Measurements from ENCODE around the gene HSPA8.
"Not testable (repeated sequence)": the region's sequence is repeated elsewhere in the genome, so short reads cannot be mapped to it uniquely, and the experiment has no call there.

HSPA8 gene

GRCh38 chr11:123069908-123070821 is 8.2 kb upstream of the HSPA8 start:
- DNase-seq: no peak

GRCh38 chr11:123065621-123066020 is 3.7 kb upstream of the HSPA8 start:
- no peak for DNase-seq

DNA sequence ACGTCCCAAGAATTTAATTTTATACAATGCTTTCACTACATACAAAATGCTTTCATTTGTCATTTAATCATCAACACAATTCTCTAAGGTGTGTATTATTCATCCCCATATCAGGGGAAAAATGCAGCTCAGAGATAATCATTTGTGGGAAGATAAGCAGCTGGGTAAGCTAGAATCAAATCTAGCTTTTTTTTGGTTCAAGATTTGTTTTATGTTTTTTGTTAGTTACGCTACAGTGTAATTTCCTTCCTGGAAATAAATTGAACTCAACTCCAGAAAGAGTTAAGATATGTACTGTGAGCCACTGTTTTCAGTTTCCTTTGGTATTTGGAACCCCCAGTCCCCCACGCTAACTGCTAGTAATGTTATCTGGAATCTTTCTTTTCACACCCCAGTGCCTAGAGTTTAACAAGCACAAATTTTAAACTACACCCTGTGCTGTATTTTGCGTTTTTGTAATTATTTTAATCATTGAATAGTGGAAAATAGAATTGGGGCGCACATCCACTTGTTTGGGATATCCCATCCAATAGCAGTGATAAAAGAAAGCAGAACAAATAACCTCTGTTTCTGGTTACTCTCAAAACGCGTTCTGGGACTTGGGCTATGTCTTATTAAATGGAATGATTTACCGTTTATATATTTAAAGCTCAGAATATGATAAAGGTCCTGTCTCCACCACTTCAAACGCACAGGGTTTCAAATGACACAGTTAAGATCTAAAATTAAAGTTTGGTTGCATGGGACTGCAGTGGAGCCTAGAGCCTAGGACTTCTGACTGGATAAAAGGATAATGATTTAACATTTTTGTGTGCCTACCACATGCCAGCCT is 2.1 kb upstream of the HSPA8 start:
- no peak for DNase-seq

DNA sequence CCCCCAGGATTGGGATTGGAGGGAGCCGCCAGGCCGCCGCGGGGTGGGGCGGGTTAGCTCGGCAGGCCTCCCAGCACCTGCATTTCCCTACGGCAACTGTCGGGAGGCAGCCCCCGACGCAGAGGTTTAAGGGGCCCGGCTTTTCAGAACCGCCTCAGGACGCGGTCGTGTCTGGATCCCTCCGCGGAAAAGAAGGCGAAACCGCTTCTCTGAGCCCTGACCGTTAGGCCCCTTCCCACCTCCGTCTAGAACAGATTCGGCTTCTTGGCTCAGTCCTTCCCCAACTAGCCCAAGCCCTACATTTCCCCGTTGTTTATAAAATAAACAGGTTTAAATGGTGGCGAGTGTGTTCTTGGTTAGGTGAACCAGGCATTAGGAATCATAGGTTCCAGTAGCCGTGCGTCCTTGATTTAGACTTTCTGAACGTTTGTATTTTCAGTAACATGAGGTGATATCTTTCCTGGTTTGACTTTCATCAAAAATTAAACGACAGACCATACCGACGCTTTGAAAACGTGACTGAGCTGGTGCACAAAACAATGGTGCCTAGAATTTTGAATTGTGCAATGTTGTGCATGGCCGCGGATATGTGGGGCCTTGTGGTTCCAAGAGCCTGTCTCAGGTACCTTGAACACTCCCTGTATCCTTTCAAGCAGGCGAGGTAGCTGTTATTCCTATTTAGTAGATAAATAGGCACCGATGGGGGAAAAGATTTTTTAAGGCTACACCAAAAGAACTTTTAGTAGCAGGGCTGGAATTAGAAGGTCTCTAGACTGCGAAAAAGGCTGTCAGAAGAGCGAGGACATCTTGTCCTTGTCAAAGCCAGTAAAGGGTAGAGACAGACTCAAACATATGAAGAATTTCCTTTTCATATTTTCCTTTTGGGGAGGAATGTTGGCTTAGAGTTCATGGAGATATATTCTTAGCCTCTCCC is 1.2 kb upstream of the HSPA8 start:
- DNase-seq: peak; percentile 84

DNA sequence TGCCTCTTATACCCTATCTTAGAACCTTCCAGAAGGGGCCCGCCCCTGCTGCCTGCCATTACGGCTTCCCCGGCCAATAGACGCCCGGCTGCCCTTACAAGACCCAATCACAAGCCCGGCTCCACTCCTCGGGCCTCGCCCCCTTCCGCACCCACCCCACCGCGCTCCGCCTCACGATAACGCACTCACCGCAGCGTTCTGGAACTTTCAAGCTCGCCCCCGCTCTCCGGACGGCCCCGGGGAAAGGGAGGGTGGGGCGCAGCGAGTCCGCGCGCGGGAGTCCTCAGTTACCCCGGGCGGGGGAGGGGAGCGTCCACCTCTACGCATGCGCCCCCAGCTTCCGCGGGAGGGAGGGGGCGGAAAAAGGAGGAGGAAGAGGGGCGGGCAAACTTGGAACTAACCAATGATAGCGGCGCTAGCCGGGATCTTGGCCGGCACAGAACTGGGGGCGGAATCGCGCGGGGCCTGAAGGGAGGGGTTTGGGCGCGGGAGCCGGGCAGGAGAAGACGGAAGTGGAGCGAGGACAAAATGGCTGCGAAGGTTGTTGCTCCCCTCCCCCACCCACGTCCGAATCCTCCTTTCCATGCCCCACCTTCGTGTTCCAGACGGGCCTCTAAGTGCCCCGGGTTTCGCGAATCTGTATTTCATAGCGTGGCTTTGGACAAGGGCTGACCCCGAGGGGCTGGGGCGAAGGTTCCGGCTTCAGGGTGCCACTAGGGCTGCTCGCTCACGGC is 389 bp upstream of the HSPA8 start:
- DNase-seq: peak; percentile 100

DNA sequence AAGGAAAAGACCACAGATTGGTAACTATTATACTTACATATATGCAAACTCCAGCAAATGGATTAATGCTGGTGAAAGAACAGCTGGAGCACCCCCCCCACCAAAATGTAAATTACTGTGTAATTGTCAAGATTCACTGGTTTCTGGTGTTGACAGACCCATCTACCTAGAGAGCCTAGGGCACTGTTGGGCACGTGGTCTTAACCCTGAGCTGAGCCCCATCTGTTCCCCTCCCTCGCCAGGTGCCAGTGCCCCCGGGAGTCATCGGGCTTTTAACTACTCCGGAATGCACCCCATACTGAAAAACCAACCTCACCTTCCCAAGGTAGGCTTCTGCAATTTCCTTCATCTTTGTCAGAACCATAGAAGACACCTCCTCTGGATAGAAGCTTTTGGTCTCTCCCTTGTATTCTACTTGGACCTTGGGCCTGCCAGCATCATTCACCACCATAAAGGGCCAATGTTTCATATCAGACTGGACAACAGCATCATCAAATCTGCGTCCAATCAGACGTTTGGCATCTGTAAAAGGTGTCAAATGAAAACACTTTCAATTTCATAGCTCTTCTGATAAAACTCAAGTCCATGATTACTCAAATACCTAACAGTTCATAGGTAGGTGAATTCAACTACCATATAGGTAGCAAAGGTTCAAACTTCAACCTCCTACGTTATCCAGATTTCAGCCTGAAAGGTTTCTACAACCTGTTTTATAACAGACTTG is 1.5 kb downstream of the HSPA8 start:
- DNase-seq: no peak

DNA sequence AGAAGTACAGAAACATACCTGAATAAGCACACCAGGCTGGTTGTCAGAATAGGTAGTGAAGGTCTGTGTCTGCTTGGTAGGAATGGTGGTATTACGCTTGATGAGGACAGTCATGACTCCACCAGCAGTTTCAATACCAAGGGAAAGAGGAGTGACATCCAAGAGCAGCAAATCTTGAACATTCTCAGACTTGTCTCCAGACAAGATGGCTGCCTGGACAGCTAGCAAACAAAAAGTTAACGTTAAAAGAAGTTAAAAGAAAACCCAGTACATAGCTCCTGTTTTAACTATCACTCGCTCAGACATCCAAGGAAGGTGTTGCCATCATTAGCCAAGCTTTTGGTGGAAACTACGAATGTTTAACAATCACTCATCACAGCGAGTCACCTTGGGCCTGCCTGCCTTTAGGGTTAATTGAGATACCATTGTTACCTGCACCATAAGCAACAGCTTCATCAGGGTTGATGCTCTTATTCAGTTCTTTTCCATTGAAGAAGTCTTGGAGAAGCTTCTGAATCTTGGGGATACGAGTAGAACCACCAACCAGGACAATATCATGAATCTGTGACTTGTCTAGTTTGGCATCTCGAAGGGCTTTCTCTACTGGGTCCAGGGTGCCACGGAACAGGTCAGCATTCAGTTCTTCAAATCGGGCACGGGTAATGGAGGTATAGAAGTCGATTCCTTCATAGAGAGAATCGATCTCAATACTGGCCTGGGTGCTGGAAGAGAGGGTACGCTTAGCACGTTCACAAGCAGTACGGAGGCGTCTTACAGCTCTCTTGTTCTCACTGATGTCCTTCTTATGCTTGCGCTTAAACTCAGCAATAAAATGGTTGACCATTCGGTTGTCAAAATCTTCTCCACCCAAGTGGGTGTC is 2.7 kb downstream of the HSPA8 start:
- DNase-seq: not testable (repeated sequence)

GRCh38 chr11:123057661-123058305 is 4.2 kb downstream of the HSPA8 start:
- no peak for DNase-seq

GRCh38 chr11:123056835-123057491 is 5.0 kb downstream of the HSPA8 start:
- DNase-seq: no peak

GRCh38 chr11:123055191-123055901 is 6.6 kb downstream of the HSPA8 start:
- no peak for DNase-seq

DNA sequence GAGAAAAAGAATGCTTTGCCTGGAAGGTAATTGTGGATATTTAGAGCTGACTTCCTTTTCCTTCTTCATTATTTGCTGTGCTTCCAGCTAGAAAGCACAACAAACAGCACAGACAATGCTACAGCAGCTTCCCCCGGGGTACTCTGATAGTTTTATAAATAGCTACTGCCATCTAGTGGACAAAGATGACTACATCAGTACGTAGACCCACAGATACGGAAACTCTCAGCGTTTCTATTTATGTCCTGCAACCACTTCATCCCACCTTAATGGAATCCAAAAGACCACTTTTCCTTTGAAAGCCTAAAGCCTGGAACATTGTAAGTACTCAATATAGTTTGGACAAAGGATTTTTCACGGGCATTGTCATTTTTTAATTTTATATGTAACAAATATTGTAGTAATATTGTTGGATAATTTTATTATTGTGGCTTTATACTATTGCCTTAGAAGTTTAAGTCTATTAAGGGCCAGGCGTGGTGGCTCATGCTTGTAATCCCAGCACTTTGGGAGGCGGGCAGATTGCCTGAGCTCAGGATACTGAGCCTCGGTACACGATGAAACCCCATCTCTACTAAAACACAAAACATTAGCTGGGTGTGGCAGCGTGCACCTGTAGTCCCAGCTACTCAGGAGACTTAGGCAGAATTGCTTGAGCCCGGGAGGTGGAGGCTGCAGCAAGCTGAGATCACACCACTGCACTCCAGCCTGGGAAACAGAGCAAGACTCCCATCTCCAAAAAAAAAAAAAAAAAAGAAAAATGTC is 7.5 kb downstream of the HSPA8 start:
- DNase-seq: peak; percentile 66

DNA sequence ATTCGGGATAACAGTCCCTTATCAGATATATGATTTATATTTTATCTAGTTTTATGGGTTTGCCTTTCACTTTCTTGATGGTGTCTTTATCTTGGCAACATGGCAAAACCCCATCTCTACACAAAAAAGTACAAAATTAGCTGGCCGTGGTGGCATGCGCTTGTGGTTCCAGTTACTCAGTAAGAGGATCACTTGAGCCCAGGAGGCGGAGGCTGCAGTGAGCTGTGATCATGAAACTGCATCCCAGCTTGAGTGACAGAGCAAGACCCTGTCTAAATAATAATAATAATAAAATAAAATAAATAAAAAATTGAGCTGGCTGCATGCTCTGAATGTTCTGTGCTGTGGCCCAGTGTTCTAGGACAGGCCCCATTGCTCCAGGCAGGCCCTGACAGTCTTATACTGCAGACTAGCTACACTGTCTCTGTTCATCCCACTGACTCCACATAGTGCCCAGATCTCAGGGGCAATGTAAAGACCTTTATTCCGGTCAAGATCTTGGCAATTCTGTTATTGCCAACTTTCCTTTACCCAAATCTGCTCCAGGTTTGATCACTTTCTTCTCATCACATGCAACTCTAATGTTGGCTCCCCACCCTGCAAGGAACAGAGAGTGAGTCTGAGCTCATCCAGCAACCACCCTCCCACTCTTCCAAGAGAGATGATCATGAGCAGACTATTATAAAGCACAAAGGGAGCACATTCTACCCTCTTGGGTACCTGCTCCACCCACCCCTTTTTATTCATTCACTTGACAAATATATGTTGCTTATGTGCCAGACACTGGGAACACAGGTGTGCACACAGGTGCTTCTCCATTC is 8.8 kb downstream of the HSPA8 start:
- DNase-seq: no peak

GRCh38 chr11:123051634-123052033 is 10.3 kb downstream of the HSPA8 start:
- DNase-seq: no peak

DNA sequence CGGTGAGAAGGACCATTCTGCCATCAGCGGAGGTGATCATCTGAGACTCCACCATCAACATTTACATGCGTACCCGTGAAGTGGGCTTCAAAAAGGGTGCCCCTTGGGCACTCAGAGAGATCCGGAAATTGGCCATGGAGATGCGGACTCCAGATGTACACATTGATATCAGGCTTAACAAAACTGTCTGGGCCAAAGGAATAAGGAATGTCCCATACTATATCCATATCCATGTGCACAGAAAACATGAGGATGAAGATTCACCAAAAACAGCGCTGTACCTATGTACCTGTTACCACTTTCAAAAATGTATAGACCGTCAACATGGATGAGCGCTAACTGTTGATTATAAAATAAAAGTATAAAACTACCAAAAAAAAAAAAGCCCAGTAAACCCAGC is 10.8 kb downstream of the HSPA8 start:
- DNase-seq: no peak

GRCh38 chr11:123047947-123048293 is 14.0 kb downstream of the HSPA8 start:
- no peak for DNase-seq

- no peak for DNase-seq
These were observed 14.5 kb downstream of the HSPA8 start for GRCh38 chr11:123047266-123047946.

Data from DMS79 (cell line).